ENCODE data around the gene SSH2. TPM values are rescaled to one million over a fixed set of nuclear protein-coding genes. Genes with fewer than 3 reads are reported as not detected.
"Not testable (repeated sequence)": the region's sequence is repeated elsewhere in the genome, so short reads cannot be mapped to it uniquely, and the experiment has no call there.

The SSH2 gene
- total RNA-seq, 1 donor from 2014 or later = 39.2 TPM

DNA sequence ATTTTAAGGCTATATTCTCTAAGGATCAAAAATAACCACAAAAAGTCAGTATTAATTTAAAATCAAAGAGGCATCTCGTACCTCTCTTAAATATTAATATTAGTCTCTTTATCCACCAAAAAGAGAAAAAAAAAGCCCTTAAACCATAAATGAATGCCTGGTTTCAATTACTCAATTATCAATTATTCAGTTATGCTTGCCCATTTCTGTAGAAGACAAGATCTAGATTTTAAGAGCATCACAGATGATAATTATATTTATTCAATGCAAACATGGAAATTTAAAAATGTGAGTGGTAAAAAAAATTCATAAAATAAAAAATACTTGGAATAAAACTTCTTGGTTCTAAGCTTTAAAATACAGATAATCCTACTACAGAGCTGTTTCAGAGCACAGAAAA, 181.6 kb downstream of the SSH2 start:
- no peaks in the 10 kb centered on the region for H3K27me3 Mint-ChIP-seq (ENCODE audit: low read depth)
- no peaks in the 10 kb centered on the region for H3K9me3 Mint-ChIP-seq
- no peak overlapping the region for H3K27ac Mint-ChIP-seq
- H3K4me1 Mint-ChIP-seq (ENCODE audit: low read depth) = peaks cover 21% of the 10 kb centered on the region
- intact Hi-C loops (cut with micrococcal nuclease) = no loop called here
- H3K36me3 Mint-ChIP-seq (ENCODE audit: low read depth) = peaks cover 20% of the 10 kb centered on the region
- no peak overlapping the region for H3K4me3 Mint-ChIP-seq (ENCODE audit: low read depth)
- DNase-seq (ENCODE audit: low spot score) = no peak

- Mint-ChIP-seq H3K9me3 (no peaks in the 10 kb centered on the region), H3K4me1 (ENCODE audit: low read depth) (peaks cover 24% of the 10 kb centered on the region), H3K27ac (no peak overlapping the region), H3K36me3 (ENCODE audit: low read depth) (peaks cover 19% of the 10 kb centered on the region), H3K27me3 (ENCODE audit: low read depth) (no peaks in the 10 kb centered on the region), H3K4me3 (ENCODE audit: low read depth) (no peak overlapping the region)
- intact Hi-C loops (cut with micrococcal nuclease) = no loop called here
- no peak for DNase-seq (ENCODE audit: low spot score)
Observed at GRCh38 chr17:29747660-29748059, 182.4 kb downstream of the SSH2 start.

- H3K4me3 Mint-ChIP-seq (ENCODE audit: low read depth) = no peak overlapping the region
- no peaks in the 10 kb centered on the region for H3K9me3 Mint-ChIP-seq
- no peaks in the 10 kb centered on the region for H3K27me3 Mint-ChIP-seq (ENCODE audit: low read depth)
- H3K27ac Mint-ChIP-seq = no peak overlapping the region
- peaks cover 24% of the 10 kb centered on the region for H3K4me1 Mint-ChIP-seq (ENCODE audit: low read depth)
- peaks cover 20% of the 10 kb centered on the region for H3K36me3 Mint-ChIP-seq (ENCODE audit: low read depth)
- intact Hi-C loops (cut with micrococcal nuclease) = no loop called here
- DNase-seq (ENCODE audit: low spot score) = no peak
Observed at GRCh38 chr17:29746669-29747068, 183.4 kb downstream of the SSH2 start.

- no peaks in the 10 kb centered on the region for H3K27me3 Mint-ChIP-seq (ENCODE audit: low read depth)
- no peak overlapping the region for H3K27ac Mint-ChIP-seq
- no peak for DNase-seq (ENCODE audit: low spot score)
- H3K4me3 Mint-ChIP-seq (ENCODE audit: low read depth) = no peak overlapping the region
- peaks cover 15% of the 10 kb centered on the region for H3K36me3 Mint-ChIP-seq (ENCODE audit: low read depth)
- no peaks in the 10 kb centered on the region for H3K9me3 Mint-ChIP-seq
- peaks cover 30% of the 10 kb centered on the region for H3K4me1 Mint-ChIP-seq (ENCODE audit: low read depth)
- intact Hi-C loops (cut with micrococcal nuclease) = no loop called here
Observed at GRCh38 chr17:29744121-29744520, 185.9 kb downstream of the SSH2 start.

- intact Hi-C loops (cut with micrococcal nuclease) = no loop called here
- H3K4me1 Mint-ChIP-seq (ENCODE audit: low read depth) = peaks cover 21% of the 10 kb centered on the region
- H3K36me3 Mint-ChIP-seq (ENCODE audit: low read depth) = peaks cover 10% of the 10 kb centered on the region
- no peak overlapping the region for H3K4me3 Mint-ChIP-seq (ENCODE audit: low read depth)
- H3K9me3 Mint-ChIP-seq = no peaks in the 10 kb centered on the region
- H3K27ac Mint-ChIP-seq = no peak overlapping the region
- DNase-seq (ENCODE audit: low spot score) = no peak
- no peaks in the 10 kb centered on the region for H3K27me3 Mint-ChIP-seq (ENCODE audit: low read depth)
Observed at GRCh38 chr17:29742210-29742513, 187.9 kb downstream of the SSH2 start.

DNA sequence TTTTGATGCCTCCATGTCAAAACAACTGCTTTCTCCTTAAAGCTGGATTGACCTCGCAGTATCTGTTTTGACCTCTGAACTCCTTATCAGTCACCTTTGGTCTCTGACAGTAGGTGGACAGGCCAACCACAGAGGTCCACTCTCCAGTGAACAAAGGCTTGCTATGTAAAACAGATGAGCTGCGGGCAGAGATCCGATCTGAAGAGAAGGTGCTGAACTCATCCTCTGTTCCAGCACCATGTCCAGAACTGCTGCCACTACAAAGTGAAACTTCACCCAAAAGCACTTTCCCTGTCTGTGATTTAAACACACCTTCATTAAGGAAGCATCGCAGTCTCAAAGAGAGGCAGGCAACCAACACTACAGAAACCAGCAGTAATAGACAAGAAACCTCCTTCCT, 190.0 kb downstream of the SSH2 start:
- H3K4me1 Mint-ChIP-seq (ENCODE audit: low read depth) = peaks cover 18% of the 10 kb centered on the region
- no peaks in the 10 kb centered on the region for H3K9me3 Mint-ChIP-seq
- no peak overlapping the region for H3K4me3 Mint-ChIP-seq (ENCODE audit: low read depth)
- DNase-seq (ENCODE audit: low spot score) = no peak
- peaks cover 11% of the 10 kb centered on the region for H3K36me3 Mint-ChIP-seq (ENCODE audit: low read depth)
- no peak overlapping the region for H3K27ac Mint-ChIP-seq
- intact Hi-C loops (cut with micrococcal nuclease) = no loop called here
- H3K27me3 Mint-ChIP-seq (ENCODE audit: low read depth) = no peaks in the 10 kb centered on the region

DNA sequence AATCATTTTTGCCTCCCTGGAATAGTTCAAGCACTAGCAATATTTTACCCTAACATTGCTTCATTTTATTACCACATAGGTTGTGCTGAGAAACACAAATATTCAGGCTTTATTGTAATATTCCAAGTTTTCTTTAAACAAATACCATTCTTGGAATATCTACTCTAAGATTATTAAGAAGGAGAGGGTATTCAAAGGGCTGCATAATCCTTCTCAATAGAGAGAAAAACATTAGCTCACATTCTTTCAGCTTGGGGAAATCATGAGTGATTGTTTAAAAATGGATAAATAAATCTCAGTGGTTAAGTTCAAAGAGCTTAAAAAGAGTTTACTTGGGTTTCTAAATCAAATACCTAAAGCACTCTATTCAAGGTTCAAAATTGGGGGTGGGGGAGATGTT, 195.4 kb downstream of the SSH2 start:
- H3K4me1 Mint-ChIP-seq (ENCODE audit: low read depth) = peaks cover 11% of the 10 kb centered on the region
- H3K27me3 Mint-ChIP-seq (ENCODE audit: low read depth) = no peaks in the 10 kb centered on the region
- H3K36me3 Mint-ChIP-seq (ENCODE audit: low read depth) = peaks cover 22% of the 10 kb centered on the region
- no peak for DNase-seq (ENCODE audit: low spot score)
- no peaks in the 10 kb centered on the region for H3K9me3 Mint-ChIP-seq
- intact Hi-C loops (cut with micrococcal nuclease) = no loop called here
- no peak overlapping the region for H3K27ac Mint-ChIP-seq
- H3K4me3 Mint-ChIP-seq (ENCODE audit: low read depth) = no peak overlapping the region

- H3K27me3 Mint-ChIP-seq (ENCODE audit: low read depth) = no peaks in the 10 kb centered on the region
- H3K27ac Mint-ChIP-seq = no peak overlapping the region
- H3K4me3 Mint-ChIP-seq (ENCODE audit: low read depth) = no peak overlapping the region
- no peak for DNase-seq (ENCODE audit: low spot score)
- peaks cover 8% of the 10 kb centered on the region for H3K9me3 Mint-ChIP-seq
- intact Hi-C loops (cut with micrococcal nuclease) = no loop called here
- peaks cover 37% of the 10 kb centered on the region for H3K36me3 Mint-ChIP-seq (ENCODE audit: low read depth)
- peaks cover 14% of the 10 kb centered on the region for H3K4me1 Mint-ChIP-seq (ENCODE audit: low read depth)
Observed at GRCh38 chr17:29733166-29733565, 196.9 kb downstream of the SSH2 start.

- intact Hi-C loops (cut with micrococcal nuclease) = no loop called here
- no peak for DNase-seq (ENCODE audit: low spot score)
- Mint-ChIP-seq H3K4me3 (ENCODE audit: low read depth) (no peak overlapping the region), H3K4me1 (ENCODE audit: low read depth) (peaks cover 17% of the 10 kb centered on the region), H3K9me3 (peaks cover 12% of the 10 kb centered on the region), H3K36me3 (ENCODE audit: low read depth) (peaks cover 41% of the 10 kb centered on the region), H3K27ac (no peak overlapping the region), H3K27me3 (ENCODE audit: low read depth) (no peaks in the 10 kb centered on the region)
Observed at GRCh38 chr17:29732613-29733012, 197.4 kb downstream of the SSH2 start.

GRCh38 chr17:29732209-29732608, 197.8 kb downstream of the SSH2 start:
- H3K4me1 Mint-ChIP-seq (ENCODE audit: low read depth) = peaks cover 21% of the 10 kb centered on the region
- H3K27me3 Mint-ChIP-seq (ENCODE audit: low read depth) = no peaks in the 10 kb centered on the region
- no peak overlapping the region for H3K4me3 Mint-ChIP-seq (ENCODE audit: low read depth)
- peaks cover 14% of the 10 kb centered on the region for H3K9me3 Mint-ChIP-seq
- DNase-seq (ENCODE audit: low spot score) = no peak
- H3K27ac Mint-ChIP-seq = no peak overlapping the region
- intact Hi-C loops (cut with micrococcal nuclease) = no loop called here
- peaks cover 42% of the 10 kb centered on the region for H3K36me3 Mint-ChIP-seq (ENCODE audit: low read depth)

DNA sequence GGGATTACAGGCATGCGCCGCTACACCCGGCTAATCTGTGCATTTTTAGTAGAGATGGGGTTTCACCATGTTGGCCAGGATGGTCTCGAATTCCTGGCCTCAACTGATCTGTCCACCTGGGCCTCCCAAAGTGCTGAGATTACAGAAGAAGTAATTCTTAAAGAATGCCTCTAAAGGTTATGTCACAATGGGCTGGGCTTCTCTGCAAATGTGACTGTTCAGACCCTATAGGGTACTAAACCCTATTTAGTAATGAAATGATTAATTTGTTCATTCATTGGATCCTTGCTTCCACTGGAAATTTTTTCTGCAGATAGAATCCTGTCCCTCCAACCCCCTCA, 198.5 kb downstream of the SSH2 start:
- Mint-ChIP-seq H3K27ac (no peak overlapping the region), H3K36me3 (ENCODE audit: low read depth) (peaks cover 42% of the 10 kb centered on the region), H3K9me3 (peaks cover 14% of the 10 kb centered on the region), H3K4me3 (ENCODE audit: low read depth) (no peak overlapping the region), H3K4me1 (ENCODE audit: low read depth) (peaks cover 27% of the 10 kb centered on the region), H3K27me3 (ENCODE audit: low read depth) (no peaks in the 10 kb centered on the region)
- intact Hi-C loops (cut with micrococcal nuclease) = no loop called here
- DNase-seq (ENCODE audit: low spot score) = no peak

- intact Hi-C loops (cut with micrococcal nuclease) = no loop called here
- Mint-ChIP-seq H3K36me3 (ENCODE audit: low read depth) (peaks cover 43% of the 10 kb centered on the region), H3K4me3 (ENCODE audit: low read depth) (no peak overlapping the region), H3K4me1 (ENCODE audit: low read depth) (peaks cover 43% of the 10 kb centered on the region), H3K27me3 (ENCODE audit: low read depth) (no peaks in the 10 kb centered on the region), H3K9me3 (peaks cover 14% of the 10 kb centered on the region), H3K27ac (no peak overlapping the region)
- DNase-seq (ENCODE audit: low spot score) = no peak
Observed at GRCh38 chr17:29728490-29728889, 201.5 kb downstream of the SSH2 start.

GRCh38 chr17:29726715-29727252, 203.2 kb downstream of the SSH2 start:
- H3K27ac Mint-ChIP-seq = peak overlapping the region; percentile 49
- H3K4me3 Mint-ChIP-seq (ENCODE audit: low read depth) = no peak overlapping the region
- intact Hi-C loops (cut with micrococcal nuclease) = no loop called here
- no peak for DNase-seq (ENCODE audit: low spot score)
- H3K27me3 Mint-ChIP-seq (ENCODE audit: low read depth) = no peaks in the 10 kb centered on the region
- peaks cover 14% of the 10 kb centered on the region for H3K9me3 Mint-ChIP-seq
- H3K4me1 Mint-ChIP-seq (ENCODE audit: low read depth) = peaks cover 51% of the 10 kb centered on the region
- peaks cover 40% of the 10 kb centered on the region for H3K36me3 Mint-ChIP-seq (ENCODE audit: low read depth)

GRCh38 chr17:29725408-29725807, 204.6 kb downstream of the SSH2 start:
- Mint-ChIP-seq H3K4me1 (ENCODE audit: low read depth) (peaks cover 55% of the 10 kb centered on the region), H3K9me3 (peaks cover 14% of the 10 kb centered on the region), H3K36me3 (ENCODE audit: low read depth) (peaks cover 44% of the 10 kb centered on the region)
- H3K4me3 Mint-ChIP-seq (ENCODE audit: low read depth); DNase-seq (ENCODE audit: low spot score); H3K27me3 Mint-ChIP-seq (ENCODE audit: low read depth); intact Hi-C loops (cut with micrococcal nuclease); H3K27ac Mint-ChIP-seq: not testable (repeated sequence)

Data from activated T-helper 2 cell treated with anti-CD3 and anti-CD28 coated beads, Interferon-gamma antibody, Interleukin-2, Interleukin-4, amounts not matched to agents 10 μg/mL and 5 μg/mL and 100 μg/mL, durations not matched to agents 14 hours and 24 hours and 36 hours (primary cell).